GM12891 (cell line): ENCODE results near the gene MYH15. TPM values are rescaled to one million over a fixed set of nuclear protein-coding genes. Genes with fewer than 3 reads are reported as not detected.

Experiments used
- DNase-seq: peaks from one replicate; pipeline ENCODE4 v3.0.0; 2011; ENCODE audit warnings: low spot score; ENCODE audit not compliant: insufficient read length
- FAIRE-seq: peaks from 2 replicates; lab custom pipeline; 2011; peaks lifted over from hg19 to GRCh38; lab: Jason Lieb, UNC
- PAX5 ChIP-seq: IDR thresholded peaks from 2 replicates; pipeline ENCODE4 v1.6.1; 2011; ENCODE audit warnings: low read length, moderate library complexity, mild to moderate bottlenecking; ENCODE audit not compliant: insufficient read depth, severe bottlenecking
- POLR2A ChIP-seq: IDR thresholded peaks from 2 replicates; pipeline ENCODE4 v1.6.1; 2011; ENCODE audit warnings: low read depth, low read length, control low read depth
- POLR2AphosphoS5 ChIP-seq: IDR thresholded peaks from 2 replicates; pipeline ENCODE4 v1.6.1; 2011; ENCODE audit warnings: low read depth, low read length, control low read depth
- POU2F2 ChIP-seq: IDR thresholded peaks from 2 replicates; pipeline ENCODE4 v1.6.1; 2011; ENCODE audit warnings: low read depth, mild to moderate bottlenecking, control low read depth, low read length, moderate library complexity
- SPI1 ChIP-seq: IDR thresholded peaks from 2 replicates; pipeline ENCODE4 v1.6.1; 2011; ENCODE audit warnings: low read depth, low read length, control low read depth
- TAF1 ChIP-seq: IDR thresholded peaks from 2 replicates; pipeline ENCODE4 v1.6.1; 2011; ENCODE audit warnings: low read depth, low read length, control low read depth
- polyA plus RNA-seq: library from polyadenylated mRNA; unstranded; fragments of >200 nt; gene quantifications from one replicate; pipeline ENCODE4 v1.2.1, GENCODE V29; 2012; ENCODE audit warnings: low read depth, missing spikeins, inconsistent platforms; ENCODE audit not compliant: missing spikeins

The MYH15 gene
- polyA plus RNA-seq: 0.24 TPM

- TF ChIP-seq PAX5 (no peak), POLR2A (no peak), TAF1 (no peak), POU2F2 (no peak), SPI1 (no peak), POLR2AphosphoS5 (no peak)
- DNase-seq (no peak), FAIRE-seq (no peak)
These were observed at the start of gene MYH15 for GRCh38 chr3:108510496-108510895. Gene MYH15, minus strand, starts transcription at chr3:108510596. Its CDS starts 66 bp downstream, at chr3:108510530.

- FAIRE-seq (no peak), DNase-seq (no peak)
- no peak for TF ChIP-seq PAX5
- no peak for TF ChIP-seq POLR2AphosphoS5
- no peak for TF ChIP-seq POU2F2
- TF ChIP-seq SPI1: no peak
- TF ChIP-seq POLR2A: no peak
- TF ChIP-seq TAF1: no peak
These were observed 45.7 kb upstream of the MYH15 start for GRCh38 chr3:108555966-108556581.

GRCh38 chr3:108554913-108555571 is 44.6 kb upstream of the MYH15 start:
- no peak for TF ChIP-seq POLR2A
- no peak for TF ChIP-seq PAX5
- no peak for TF ChIP-seq POU2F2
- no peak for TF ChIP-seq TAF1
- TF ChIP-seq SPI1: no peak
- TF ChIP-seq POLR2AphosphoS5: no peak
- no peak for FAIRE-seq
- DNase-seq: no peak

GRCh38 chr3:108554229-108554628 is 43.8 kb upstream of the MYH15 start:
- no peak for TF ChIP-seq POLR2A
- FAIRE-seq (no peak), DNase-seq (no peak)

GRCh38 chr3:108552267-108553159 is 42.1 kb upstream of the MYH15 start:
- DNase-seq (no peak), FAIRE-seq (peak; percentile 80)
- no peak for TF ChIP-seq POLR2AphosphoS5
- TF ChIP-seq POU2F2: no peak
- TF ChIP-seq SPI1: no peak
- TF ChIP-seq TAF1: no peak
- TF ChIP-seq POLR2A: no peak
- no peak for TF ChIP-seq PAX5

- DNase-seq (no peak), FAIRE-seq (no peak)
- TF ChIP-seq POLR2AphosphoS5 (no peak), PAX5 (no peak), POLR2A (no peak), POU2F2 (no peak), TAF1 (no peak), SPI1 (no peak)
These were observed 38.5 kb upstream of the MYH15 start for GRCh38 chr3:108548886-108549285.

- FAIRE-seq (no peak), DNase-seq (no peak)
- TF ChIP-seq TAF1 (no peak), PAX5 (no peak), SPI1 (no peak), POLR2AphosphoS5 (no peak), POLR2A (no peak), POU2F2 (no peak)
These were observed 37.9 kb upstream of the MYH15 start for GRCh38 chr3:108548304-108548703.

- no peak for DNase-seq
- FAIRE-seq: peak; percentile 68
- TF ChIP-seq POLR2A (no peak), TAF1 (no peak), POU2F2 (no peak), POLR2AphosphoS5 (no peak), PAX5 (no peak), SPI1 (no peak)
These were observed 36.3 kb upstream of the MYH15 start for GRCh38 chr3:108546692-108547091.

GRCh38 chr3:108546247-108546646 is 35.9 kb upstream of the MYH15 start:
- DNase-seq (no peak), FAIRE-seq (no peak)
- no peak for TF ChIP-seq POLR2AphosphoS5
- TF ChIP-seq SPI1: no peak
- TF ChIP-seq POU2F2: no peak
- TF ChIP-seq PAX5: no peak
- no peak for TF ChIP-seq POLR2A
- TF ChIP-seq TAF1: no peak
